GM18520 (cell line): ENCODE data around the gene LPAR3.

Source experiments
- ATAC-seq: cut with Tn5 transposase; IDR thresholded peaks from one replicate; pipeline ENCODE4 v1.9.1; 2021; ENCODE audit not compliant: unreplicated experiment

Gene LPAR3

DNA sequence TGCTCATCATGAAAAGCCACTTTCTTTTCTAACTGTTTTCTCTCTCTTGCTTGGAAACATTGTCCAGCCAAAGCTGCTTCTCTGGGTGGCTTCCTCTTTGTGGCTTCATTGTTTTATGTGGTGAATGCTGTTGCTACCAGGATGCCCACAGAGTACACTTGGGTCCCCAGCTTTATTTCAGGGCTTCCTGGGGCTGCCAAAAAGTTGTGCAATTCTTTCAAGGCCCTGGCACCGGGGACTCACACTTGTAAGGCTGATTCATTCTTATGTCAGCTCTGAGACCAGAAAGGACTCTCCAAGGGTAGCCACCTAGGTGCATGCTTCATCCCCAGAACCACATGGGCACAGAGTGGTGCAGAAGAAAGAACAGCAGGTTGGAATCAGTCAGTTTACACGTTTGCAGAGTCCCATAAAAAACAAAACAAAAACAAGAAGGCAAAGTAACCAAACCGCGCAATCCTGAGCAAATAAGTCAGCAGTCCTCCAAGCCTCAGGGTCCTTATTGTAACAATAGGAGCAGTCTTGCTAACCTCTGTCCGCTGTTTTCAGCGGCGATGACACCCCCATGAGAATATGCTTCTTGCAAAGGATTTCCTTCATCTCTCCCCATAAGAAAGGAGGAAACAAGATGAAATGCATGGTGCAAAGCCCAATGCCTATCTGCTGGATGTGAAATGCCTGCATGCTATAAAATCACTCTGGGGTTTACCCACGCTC, 112.8 kb downstream of the LPAR3 start:
- no peak for ATAC-seq

DNA sequence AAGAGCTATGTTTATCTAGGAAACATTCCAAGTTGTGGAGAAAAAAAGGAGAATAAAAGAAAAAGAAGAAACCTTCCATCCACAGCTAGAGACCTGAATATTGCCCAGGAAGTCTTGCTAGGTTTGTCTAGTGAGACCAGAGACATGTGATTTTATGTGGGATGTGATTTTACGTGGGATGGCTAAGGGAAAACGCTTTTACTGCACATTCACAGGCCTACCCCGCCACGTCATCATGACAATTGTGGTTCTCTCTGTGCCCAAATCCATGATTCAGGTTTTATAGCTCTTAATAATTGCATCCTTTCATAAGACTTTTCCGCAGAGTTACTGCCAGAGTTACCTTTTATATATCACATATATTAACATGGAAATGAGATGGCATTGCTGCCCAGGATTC, 116.4 kb downstream of the LPAR3 start:
- ATAC-seq: no peak

DNA sequence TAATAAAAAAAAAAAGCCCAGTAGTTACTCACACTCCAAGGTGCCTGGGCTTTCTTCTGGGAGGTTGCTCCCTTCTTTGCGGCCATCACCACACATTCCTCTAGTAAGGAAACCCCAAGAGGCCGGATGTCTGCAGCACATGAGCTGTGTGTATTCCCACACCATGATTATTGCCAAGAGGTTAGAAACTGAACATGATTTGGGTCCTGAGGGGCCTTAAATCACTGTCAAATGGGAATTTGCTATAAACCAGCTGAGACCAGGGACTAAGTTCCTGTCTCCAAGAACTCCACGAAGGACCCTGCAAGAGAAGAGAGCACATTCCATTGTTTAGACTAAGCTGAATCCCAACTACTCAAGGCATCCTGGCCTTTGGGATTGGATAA, 117.5 kb downstream of the LPAR3 start:
- no peak for ATAC-seq

DNA sequence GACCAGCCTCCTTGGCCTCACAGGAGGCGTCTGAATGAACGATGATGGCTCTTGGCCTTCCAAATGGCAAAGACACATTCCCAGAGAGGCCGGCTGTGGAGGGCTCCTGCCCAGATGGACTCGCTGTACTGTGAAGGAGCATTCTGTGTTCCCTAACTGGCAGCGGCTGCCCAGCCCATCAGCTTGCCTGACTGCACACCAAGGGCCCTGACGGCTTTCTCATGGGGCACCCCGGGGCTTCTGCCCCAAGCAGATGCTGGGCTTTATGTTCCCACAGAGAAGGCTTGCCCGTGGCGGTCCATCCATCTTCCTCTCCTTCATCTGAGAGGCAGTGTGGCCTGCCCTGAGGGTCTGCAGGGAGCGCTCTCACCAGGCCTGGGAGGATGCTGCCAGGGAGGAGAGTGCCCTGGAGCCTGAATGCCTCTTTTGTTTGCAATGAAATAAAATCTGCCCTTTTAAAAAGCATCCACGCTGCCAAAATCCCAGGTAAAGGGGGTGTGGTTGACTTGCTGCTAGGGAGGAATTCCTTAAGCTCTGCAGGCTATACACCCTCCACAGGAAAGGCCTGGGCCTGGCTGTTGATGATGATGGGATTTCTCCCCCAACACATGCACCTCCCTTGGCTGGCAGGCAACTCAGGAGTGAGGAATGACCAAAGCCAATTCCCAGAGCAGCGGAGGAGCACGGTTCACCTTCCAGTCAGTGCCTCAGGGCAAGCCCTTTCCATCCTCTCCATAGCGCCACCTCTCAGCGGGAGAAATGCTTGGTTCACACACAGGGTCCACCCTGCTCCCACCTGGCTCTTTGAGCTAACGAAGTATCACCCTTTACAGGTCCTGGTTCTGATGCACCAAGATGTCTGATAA, 118.1 kb downstream of the LPAR3 start:
- ATAC-seq: no peak

DNA sequence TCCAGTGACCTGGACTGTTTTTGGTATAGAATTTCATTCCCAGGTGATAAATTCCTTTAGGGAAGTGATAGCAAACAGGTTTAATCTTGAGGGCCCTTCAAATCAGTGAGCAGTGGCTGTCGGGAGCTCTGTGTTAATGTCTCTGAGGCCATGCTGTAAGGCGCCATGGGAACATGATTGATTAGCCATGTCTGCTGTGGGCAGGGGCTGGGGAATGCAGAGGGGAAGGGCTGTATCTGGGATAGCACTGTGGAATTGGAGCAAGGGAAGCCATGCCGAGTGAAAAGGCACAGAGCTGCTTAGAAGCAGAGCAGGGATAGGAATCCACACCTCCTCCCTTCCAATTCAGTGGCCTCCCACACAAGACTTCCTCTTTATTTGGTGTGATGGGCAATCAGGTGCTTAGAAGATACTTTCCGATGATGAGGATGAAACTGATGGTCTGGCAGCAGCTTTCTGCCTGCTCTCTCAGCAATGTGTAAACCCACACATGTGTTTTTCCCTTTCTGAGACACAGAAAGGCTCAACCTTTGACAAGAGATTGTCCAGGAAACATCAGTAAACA, 119.0 kb downstream of the LPAR3 start:
- no peak for ATAC-seq

DNA sequence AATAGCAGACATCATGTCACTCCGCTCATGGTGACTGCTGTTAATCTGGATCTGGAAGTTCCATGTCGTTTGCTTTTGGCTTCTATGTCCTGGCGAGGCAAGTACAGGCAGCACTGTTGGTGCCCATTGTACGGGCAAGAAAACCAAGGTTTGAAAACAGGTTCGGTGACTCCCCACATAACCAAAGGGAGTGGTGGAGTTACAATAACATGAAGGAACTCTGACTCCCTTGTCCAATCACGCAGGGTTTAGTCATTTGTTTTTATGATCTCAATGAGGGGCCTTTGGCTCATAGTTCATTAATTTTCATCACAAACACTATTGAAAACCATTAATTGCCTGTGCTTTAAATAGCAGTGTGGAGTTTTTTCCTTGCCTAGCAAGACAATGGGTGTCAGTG, 119.8 kb downstream of the LPAR3 start:
- ATAC-seq: no peak

DNA sequence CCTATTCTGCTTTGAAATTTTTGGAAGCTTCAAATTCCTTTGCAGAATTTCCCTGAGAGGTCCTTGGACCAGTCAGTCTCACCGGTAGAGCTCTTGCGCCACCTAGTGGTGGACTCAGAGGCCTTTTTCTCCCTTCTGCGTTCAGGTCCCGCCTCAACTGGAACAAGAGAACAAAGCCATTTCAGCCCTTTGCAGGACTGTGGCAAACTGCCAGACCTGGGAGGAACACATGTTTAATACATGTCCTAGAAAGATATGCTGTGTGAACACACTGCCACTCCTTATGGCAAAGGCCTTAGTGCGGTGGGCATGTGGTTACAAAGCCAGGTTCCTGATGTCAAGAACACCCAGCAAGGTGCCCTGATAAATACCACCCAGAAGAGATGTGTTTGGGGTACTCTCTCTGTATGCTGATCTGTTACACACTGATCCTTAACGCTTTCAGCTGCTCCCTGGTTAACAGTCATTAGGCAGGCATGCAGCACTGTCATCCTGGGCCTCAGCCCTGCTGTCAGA, 120.5 kb downstream of the LPAR3 start:
- ATAC-seq: no peak

DNA sequence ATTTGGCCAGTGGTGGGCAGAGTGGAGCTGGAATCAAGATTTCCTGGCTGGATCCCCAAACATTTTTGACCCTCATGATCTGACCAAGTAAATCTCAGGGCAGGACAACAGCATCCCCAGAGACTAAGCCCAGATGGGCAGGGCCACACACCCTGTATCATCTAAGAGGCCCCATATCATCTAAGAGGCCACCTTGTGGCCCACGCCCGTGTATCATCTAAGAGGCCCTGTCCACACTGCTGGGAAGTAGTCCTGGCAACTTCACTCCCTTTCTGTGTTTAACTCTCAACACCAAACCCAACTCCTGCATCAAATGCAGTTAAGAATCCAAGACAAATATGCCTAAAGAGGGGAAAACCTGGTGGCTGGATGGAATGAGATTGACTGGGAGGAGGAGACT, 121.1 kb downstream of the LPAR3 start:
- ATAC-seq: no peak

DNA sequence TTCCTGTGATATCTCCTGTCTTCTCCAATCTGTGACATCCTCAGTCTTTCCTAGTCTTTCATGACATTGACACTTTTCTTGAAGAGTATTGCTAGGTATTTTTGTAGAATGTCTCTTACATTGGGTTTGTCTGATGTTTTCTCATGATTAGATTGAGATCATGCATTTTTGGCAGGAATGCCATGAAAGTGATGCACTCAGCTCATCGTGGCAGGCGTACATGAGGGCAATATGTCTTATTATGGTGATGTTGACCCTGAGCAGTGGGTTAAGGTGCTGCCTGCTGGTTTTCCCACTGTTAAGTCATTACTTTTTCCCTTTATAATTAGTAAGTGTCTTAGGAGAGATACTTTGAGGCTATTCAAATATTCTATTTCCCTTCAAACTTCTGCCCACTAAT, 122.5 kb downstream of the LPAR3 start:
- no peak for ATAC-seq

DNA sequence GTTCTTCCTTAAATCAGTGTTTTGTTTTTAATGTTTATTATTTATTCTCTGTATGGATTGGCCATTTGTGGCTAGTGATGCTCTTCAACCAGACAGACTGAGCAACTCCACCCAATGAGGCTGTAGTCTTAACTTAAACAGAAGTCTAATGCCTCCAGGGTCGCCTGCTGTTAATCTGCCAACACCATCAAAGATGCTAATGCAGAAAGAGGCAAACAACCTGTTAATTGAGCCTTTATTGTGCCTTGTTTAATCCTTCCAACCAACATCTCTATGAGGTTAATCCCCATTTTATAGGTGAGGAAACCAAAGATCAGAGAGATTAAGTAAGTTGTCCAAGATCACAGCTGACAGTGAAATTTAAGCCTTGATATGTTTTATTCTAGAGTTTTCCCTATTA, 123.4 kb downstream of the LPAR3 start:
- ATAC-seq: no peak

DNA sequence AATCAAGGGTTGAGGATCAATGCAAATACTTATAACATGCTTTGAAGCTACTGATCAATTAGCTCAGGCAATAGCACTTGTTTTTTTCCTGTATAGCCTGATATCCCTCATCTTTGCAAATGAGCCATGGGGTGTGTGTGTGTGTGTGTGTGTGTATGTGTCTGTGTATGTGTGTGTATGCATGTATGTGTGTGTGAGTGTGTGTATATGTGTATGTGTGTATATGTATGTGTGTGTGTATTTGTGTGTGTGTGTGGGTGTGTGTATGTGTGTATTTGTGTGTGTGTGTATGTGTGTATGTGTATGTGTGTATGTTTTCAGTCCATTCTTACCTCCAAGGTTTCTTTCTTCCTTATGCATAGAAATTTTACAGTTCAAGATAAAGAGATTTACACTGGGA, 124.4 kb downstream of the LPAR3 start:
- ATAC-seq: no peak

DNA sequence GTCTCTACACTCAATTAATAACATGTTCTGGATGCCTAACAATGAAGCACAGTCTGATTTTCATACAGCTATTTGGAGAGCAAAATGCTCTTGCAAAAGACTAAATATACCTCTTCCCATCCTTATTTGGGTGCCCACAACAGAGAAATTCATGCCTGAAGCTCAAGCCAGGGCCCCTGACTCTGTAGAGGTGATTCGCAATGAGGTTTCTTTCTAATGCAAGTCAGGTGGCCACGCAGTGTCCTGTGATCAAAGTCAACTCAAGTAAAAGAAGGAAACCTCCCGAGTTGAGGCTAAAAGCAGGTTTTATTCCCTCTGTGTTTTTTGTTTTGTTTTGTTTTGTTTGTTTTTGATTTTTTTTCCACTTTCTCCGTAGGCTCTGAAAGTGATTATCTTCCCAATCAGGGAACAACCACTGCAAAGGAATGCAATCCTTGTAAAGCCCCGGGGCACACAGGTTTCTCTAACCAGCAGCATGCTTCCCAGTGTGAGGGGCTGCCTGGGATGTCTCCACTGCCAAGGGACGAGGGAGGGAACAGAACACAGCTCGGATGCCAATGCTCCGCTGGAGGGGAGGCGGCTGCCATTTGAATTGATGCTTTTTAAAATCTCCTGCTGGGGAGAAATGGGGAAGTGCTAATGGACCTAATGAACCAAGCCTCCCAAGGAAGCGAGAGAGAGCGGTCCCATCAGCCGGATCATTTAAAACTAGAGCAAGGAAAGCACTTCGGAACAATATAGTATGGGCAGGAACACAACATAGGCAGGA, 128.9 kb downstream of the LPAR3 start:
- no peak for ATAC-seq

DNA sequence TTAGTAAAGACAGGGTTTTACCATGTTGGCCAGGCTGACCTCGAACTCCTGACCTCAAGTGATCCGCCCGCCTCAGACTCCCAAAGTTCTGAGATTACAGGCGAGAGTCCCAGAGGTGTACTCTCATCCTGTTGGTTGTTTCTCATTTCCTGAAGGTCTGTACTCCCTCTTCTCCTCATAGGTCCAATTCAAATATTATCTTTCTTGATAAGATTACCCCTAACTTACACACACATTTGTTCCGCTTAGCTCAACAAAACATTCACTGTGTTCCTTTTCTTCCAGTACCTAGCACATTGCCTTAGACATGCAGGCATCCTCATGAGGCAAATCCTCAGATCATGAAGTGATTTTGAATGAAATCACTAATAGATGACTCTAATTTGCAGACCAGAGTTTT, 130.3 kb downstream of the LPAR3 start:
- no peak for ATAC-seq
